ENCODE data around the gene ACYP1.

ACYP1 gene

GRCh38 chr14:75054421-75054820 is 9.4 kb downstream of the ACYP1 start:
- no peaks in the 10 kb centered on the region for H3K27me3 ChIP-seq (ENCODE audit: insufficient read depth, poor library complexity, severe bottlenecking)
- TF ChIP-seq POLR2AphosphoS5 (IDR thresholded peaks at IDR 0.05; ENCODE audit: low read depth), result no peak
- TF ChIP-seq CTCF (IDR thresholded peaks at IDR 0.05; ENCODE audit: insufficient read depth, low read length), result no peak
- no peak for TF ChIP-seq GABPA (IDR thresholded peaks at IDR 0.05; ENCODE audit: low read depth)
- TF ChIP-seq, protein P1, sequence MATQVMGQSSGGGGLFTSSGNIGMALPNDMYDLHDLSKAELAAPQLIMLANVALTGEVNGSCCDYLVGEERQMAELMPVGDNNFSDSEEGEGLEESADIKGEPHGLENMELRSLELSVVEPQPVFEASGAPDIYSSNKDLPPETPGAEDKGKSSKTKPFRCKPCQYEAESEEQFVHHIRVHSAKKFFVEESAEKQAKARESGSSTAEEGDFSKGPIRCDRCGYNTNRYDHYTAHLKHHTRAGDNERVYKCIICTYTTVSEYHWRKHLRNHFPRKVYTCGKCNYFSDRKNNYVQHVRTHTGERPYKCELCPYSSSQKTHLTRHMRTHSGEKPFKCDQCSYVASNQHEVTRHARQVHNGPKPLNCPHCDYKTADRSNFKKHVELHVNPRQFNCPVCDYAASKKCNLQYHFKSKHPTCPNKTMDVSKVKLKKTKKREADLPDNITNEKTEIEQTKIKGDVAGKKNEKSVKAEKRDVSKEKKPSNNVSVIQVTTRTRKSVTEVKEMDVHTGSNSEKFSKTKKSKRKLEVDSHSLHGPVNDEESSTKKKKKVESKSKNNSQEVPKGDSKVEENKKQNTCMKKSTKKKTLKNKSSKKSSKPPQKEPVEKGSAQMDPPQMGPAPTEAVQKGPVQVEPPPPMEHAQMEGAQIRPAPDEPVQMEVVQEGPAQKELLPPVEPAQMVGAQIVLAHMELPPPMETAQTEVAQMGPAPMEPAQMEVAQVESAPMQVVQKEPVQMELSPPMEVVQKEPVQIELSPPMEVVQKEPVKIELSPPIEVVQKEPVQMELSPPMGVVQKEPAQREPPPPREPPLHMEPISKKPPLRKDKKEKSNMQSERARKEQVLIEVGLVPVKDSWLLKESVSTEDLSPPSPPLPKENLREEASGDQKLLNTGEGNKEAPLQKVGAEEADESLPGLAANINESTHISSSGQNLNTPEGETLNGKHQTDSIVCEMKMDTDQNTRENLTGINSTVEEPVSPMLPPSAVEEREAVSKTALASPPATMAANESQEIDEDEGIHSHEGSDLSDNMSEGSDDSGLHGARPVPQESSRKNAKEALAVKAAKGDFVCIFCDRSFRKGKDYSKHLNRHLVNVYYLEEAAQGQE (IDR thresholded peaks at IDR 0.05; ENCODE audit: insufficient replicate concordance, low read depth), result no peak
- no peak for TF ChIP-seq SPI1 (IDR thresholded peaks at IDR 0.05; ENCODE audit: borderline replicate concordance, low read depth)
- no peak for DNase-seq (ENCODE audit: low read depth in 1 of 2, low spot score in 1 of 2)
- H3K4me3 ChIP-seq (replicated peaks; ENCODE audit: insufficient read depth, low read length), result no peak overlapping the region
- no peak overlapping the region for H3K27ac ChIP-seq (replicated peaks)

- H3K4me3 ChIP-seq (replicated peaks; ENCODE audit: insufficient read depth, low read length), result no peak overlapping the region
- no peaks in the 10 kb centered on the region for H3K27me3 ChIP-seq (ENCODE audit: insufficient read depth, poor library complexity, severe bottlenecking)
- no peak overlapping the region for H3K27ac ChIP-seq (replicated peaks)
- DNase-seq (ENCODE audit: low read depth in 1 of 2, low spot score in 1 of 2), result no peak
- no peak for TF ChIP-seq GABPA (IDR thresholded peaks at IDR 0.05; ENCODE audit: low read depth)
- TF ChIP-seq SPI1 (IDR thresholded peaks at IDR 0.05; ENCODE audit: borderline replicate concordance, low read depth), result no peak
- TF ChIP-seq, protein P1 (IDR thresholded peaks at IDR 0.05; ENCODE audit: insufficient replicate concordance, low read depth), result no peak
- TF ChIP-seq POLR2AphosphoS5 (IDR thresholded peaks at IDR 0.05; ENCODE audit: low read depth), result no peak
- TF ChIP-seq CTCF (IDR thresholded peaks at IDR 0.05; ENCODE audit: insufficient read depth, low read length), result no peak
These were observed 10.2 kb downstream of the ACYP1 start for GRCh38 chr14:75053396-75054291.

DNA sequence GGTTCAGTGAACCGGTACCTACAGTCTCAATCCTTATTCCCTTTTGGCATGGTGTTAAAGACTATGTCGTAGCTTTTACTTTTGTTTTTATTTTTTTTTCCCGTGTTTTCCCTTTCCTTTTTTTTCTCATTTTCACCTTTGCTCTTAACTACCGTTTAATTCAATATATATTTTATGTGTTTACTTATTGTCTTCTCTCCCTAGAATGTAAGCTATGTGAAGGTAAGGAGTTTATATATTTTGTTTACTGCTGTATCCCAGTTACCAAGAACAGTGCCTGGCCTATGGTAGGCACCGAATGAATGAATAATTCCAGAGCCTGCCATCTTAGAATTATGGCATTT is 12.3 kb downstream of the ACYP1 start:
- H3K27ac ChIP-seq (replicated peaks), result no peak overlapping the region
- H3K4me3 ChIP-seq (replicated peaks; ENCODE audit: insufficient read depth, low read length), result peak overlapping the region; percentile 50
- no peak for DNase-seq (ENCODE audit: low read depth in 1 of 2, low spot score in 1 of 2)
- H3K27me3 ChIP-seq (ENCODE audit: insufficient read depth, poor library complexity, severe bottlenecking), result no peaks in the 10 kb centered on the region
- TF ChIP-seq, protein P1 (IDR thresholded peaks at IDR 0.05; ENCODE audit: insufficient replicate concordance, low read depth), result no peak
- TF ChIP-seq CTCF (IDR thresholded peaks at IDR 0.05; ENCODE audit: insufficient read depth, low read length) (no peak), GABPA (IDR thresholded peaks at IDR 0.05; ENCODE audit: low read depth) (no peak), SPI1 (IDR thresholded peaks at IDR 0.05; ENCODE audit: borderline replicate concordance, low read depth) (no peak)
